SK-N-MC (cell line): Measurements from ENCODE around the gene DCP2.

Experiments
- EZH2 ChIP-seq: fragments of 200-600 bp; sonication (generic); IDR thresholded peaks from one replicate; pipeline ENCODE4 v1.6.1; 2017; ENCODE audit warnings: antibody characterized with exemption
- FOXP2 ChIP-seq: optimal IDR thresholded peaks from 2 replicates; pipeline ENCODE3; 2011; ENCODE audit warnings: mild to moderate bottlenecking, moderate library complexity; ENCODE audit not compliant: insufficient read depth; ENCODE audit errors: extremely low read length, control extremely low read depth
- POLR2AphosphoS5 ChIP-seq: IDR thresholded peaks from 2 replicates; pipeline ENCODE4 v1.6.1; 2012; ENCODE audit warnings: mild to moderate bottlenecking, low read depth, low read length, borderline replicate concordance

DNA sequence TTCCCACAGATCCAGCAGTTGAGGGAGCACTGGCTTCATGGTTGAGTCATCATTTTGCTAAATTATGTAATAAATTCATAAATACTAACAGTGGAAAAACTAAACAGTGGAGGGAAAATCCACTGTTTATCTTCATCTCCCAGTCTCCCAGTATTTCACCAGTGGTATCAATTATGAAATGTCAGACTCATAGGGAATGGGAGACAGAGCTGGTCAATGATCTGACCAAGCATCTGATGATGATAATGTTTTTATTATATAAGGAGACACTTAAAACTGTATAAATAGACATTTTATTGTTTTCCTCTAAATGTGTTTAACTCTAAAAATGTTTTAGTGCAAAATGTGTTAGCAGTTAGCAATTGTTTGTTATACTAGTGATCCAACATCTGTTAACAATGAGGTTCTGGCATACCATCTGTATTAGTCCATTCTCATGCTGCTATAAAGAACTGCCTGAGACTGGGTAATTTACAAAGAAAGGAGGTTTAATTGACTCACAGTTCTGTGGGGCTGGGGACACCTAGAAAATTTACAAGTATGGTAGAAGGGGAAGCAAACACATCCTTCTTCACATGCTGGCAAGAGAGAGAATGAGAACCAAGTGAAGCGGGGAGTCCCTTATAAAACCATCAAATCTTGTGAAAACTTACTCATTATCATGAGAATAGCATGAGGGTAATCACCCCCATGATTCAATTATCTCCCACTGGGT is 42.8 kb upstream of the DCP2 start:
- no peak for TF ChIP-seq POLR2AphosphoS5
- TF ChIP-seq EZH2, result no peak
- TF ChIP-seq FOXP2, result no peak
